ENCODE data around the gene RAB14.
"Not testable (repeated sequence)": the region's sequence is repeated elsewhere in the genome, so short reads cannot be mapped to it uniquely, and the experiment has no call there.

- TF ChIP-seq, protein P1, sequence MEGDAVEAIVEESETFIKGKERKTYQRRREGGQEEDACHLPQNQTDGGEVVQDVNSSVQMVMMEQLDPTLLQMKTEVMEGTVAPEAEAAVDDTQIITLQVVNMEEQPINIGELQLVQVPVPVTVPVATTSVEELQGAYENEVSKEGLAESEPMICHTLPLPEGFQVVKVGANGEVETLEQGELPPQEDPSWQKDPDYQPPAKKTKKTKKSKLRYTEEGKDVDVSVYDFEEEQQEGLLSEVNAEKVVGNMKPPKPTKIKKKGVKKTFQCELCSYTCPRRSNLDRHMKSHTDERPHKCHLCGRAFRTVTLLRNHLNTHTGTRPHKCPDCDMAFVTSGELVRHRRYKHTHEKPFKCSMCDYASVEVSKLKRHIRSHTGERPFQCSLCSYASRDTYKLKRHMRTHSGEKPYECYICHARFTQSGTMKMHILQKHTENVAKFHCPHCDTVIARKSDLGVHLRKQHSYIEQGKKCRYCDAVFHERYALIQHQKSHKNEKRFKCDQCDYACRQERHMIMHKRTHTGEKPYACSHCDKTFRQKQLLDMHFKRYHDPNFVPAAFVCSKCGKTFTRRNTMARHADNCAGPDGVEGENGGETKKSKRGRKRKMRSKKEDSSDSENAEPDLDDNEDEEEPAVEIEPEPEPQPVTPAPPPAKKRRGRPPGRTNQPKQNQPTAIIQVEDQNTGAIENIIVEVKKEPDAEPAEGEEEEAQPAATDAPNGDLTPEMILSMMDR (IDR thresholded peaks at IDR 0.05) = not testable (repeated sequence)
- TF ChIP-seq POLR2A (IDR thresholded peaks at IDR 0.05) = not testable (repeated sequence)
Measured at GRCh38 chr9:121129384-121129783, 72.3 kb downstream of the RAB14 start.
